Activated CD4-positive, alpha-beta T cell treated with anti-CD3 and anti-CD28 coated beads, Interleukin-2, amount 50 U/mL, for 24 hours (primary cell): ENCODE measurements around the gene P2RY14.
A peak's percentile ranks its signal among the peaks of the same experiment; 100 is the strongest.

Source experiments
- DNase-seq, 2 donors: peaks; one replicate each; pipeline ENCODE4 v3.0.0-alpha.2; 2020; ENCODE audit warnings: low read depth in 1 of 2, low spot score in 1 of 2

The P2RY14 gene

DNA sequence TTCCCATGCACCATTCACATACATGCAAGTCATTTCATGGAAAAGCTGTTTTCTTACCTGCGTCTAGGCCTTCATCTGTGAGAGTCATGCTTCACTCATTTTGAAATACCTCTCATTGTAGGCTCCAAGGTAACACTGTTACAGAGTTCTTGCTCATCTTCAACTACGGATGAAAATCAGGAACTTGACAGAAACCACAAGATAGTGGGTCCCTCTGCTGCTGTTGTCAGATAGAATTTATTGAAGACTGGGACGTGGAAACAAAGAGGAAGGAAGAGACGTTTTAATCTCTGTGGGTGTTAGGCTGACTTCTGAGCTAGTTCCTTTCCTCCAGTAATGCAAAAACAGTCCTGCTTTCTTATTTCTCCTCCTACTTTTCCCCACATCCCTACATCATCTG lies at the start of gene P2RY14:
TSS of gene P2RY14 (minus strand) at position 313 of the 400 bp plus-strand sequence. CDS start 64,226 bp downstream, outside the sequence.
- no peak for DNase-seq

DNA sequence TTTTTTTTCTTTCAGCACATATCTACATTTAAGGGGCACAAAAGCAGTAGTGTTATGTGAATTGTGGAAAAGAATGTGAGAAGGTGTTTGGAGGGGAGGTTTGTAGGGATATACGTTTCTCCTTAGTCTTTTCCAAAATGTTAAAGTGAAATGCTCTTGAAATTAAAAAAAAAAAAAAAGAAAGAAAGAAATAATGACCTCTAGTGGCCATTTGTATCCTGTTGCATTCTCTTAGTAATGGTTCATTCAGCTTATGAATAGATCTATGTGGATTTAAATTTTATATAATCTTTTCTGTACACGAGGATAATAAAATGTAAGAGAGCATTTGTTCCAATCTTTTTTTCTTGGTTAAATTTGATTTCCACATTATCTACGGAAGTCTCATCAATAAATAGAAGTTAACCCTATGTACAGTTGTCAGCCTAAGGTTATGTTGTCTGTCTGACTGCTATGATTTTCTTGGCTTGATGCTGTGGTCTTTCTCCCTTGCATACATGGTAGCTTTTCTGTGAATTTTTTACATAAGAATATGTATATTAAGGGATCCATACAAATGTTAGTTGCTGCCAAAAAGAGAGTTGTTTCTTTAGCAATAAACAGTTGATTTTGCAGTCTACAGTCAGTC lies 49.3 kb upstream of the P2RY14 start:
- DNase-seq: no peak

DNA sequence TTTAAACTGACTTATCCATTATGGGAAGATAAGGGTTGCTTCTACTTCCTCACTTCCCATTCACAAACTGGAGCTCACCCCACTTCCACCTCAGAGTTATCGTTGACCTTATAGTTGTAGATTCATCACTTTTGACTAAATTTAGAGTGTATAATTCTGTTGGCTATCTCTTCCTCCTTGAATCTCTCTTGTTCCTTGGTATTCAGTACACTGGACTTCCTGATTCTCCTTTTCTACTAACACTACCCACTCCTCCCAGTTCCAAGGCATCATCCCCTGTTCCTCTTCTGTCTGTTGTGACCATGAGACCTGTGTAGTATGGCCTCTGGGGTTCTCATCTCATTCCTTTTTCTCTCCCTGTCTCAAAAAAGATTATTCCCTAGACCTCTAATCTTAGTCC lies 44.2 kb upstream of the P2RY14 start:
- no peak for DNase-seq

DNA sequence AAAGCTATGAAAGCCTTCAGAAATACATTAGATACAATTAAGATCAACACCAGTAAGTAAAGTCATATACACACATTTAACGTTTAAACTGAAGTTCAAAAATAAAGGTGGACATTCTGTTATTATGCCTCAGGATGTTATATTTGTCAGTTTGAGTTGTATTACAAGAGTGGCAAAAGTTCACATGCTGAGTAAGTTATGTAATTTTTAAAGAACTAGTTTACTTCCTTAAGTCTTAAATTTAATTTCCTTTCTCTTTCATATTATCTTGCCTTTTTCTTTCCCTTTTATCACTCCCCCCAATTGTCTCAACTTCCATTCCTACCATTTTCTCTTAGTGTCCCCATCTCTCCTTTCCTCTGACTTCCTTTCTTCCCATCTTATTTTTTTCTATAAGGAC lies 43.2 kb upstream of the P2RY14 start:
- no peak for DNase-seq

DNA sequence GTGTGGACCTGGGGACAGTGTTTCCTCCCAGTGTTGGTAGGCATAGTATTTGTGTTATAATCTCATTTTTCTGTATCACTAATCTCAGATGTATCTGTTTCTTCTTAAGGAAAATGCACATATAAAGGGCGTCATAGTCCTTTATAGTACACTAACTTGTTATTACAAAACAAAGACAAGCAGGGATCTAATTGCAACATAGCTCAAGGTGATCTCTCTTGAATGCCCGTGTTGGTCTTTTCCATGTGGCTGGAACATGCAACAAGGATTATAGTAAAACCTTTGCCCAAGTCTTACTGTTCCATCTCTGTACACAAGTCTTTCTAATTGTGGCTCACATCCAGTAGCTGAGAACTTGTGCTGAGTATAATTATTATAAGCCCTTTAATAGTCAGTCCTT lies 41.8 kb upstream of the P2RY14 start:
- DNase-seq: no peak

DNA sequence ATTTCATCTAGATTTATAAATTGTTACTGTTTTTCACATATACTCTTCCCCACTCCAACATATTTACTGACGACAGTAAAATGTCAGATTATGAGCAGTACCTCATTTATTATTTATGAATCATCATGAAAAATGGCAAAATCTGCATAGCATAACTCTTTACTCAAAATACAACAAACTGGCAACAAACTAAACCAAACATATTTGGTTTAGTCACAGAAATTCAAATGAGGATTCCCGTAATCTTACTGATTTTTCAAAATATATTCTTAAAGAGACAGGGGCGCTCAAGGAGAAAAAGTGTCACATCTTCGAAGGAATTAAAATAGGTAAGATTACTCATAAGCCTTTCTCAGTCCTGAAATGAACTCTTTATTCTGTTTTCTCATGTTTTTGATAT lies 41.3 kb upstream of the P2RY14 start:
- DNase-seq: no peak

DNA sequence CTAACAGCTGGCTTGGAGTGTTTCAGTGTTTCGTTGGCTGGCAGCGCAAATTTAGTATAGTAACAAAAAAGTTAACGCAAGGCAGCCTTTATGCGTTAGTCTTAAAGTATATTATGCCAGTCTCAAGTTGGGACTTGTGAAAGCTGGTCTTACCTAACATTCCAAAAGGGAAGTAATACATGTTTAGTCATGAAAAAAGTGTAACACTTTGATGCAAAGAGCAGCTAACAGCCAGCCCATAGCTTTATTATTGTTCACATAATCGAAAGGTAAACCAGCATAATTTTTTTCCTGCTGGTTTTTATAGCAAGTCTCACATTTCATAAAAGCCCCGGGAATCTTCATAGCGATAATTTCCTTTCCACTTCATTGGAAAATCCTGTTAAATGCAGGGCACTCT lies 40.6 kb upstream of the P2RY14 start:
- DNase-seq: no peak

DNA sequence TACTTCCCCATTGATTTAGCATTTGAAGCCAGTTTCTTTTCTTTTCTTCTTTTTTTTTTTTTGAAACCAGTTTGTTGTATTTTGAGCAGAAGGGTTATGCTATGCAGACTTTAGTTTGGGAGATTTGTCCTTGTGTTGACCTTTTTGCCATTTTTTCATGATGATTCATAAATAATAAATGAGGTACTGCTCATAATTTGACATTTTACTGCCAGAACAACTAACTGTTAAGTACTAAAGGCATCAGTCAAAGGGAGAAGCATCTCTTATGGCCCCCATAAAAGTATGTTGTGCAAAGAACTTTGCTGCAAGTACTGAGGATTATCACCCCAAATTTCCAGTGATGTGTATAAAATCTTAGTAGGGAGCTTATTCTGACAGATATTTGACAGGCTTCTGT lies 40.0 kb upstream of the P2RY14 start:
- DNase-seq: no peak

DNA sequence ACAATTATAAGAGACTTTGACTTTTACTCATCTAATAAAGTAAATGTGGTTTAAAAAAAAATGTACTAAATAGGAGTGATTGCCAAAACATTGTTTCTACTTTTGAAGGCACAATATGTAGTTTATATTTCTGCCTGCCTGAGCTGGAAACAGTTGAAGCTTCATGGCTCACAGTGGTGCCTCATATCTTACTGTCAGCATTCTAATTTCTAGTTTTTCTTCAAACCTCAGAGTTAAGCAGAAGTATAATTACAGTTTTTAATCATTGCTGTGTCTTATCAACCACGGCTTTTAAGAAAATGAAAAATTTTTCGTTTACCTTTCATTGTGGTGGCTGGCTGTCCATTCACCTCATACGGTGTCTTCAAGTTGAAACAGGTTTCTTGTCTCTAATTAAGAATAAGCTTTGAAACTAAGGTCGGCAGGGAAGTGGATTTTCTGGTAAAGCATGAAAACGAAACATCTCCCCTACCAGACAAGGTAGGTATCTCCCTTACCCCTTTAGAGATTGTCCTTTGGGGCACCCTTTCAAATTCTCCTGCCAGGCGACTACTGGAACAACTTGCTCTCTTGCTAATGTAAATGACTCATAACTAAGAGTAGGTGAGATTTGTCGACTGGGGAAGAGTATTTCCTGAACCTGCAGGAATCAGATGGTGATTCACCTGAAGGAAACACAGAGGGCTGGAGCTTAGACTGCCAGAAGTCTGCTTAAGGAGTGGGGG lies 38.1 kb upstream of the P2RY14 start, which contains the start of gene GPR87:
TSS of gene GPR87 (minus strand) at position 554 of the 725 bp plus-strand sequence. CDS start 16,720 bp downstream, outside the sequence.
- peak in 1 of 2 donors; percentile 25 for DNase-seq

DNA sequence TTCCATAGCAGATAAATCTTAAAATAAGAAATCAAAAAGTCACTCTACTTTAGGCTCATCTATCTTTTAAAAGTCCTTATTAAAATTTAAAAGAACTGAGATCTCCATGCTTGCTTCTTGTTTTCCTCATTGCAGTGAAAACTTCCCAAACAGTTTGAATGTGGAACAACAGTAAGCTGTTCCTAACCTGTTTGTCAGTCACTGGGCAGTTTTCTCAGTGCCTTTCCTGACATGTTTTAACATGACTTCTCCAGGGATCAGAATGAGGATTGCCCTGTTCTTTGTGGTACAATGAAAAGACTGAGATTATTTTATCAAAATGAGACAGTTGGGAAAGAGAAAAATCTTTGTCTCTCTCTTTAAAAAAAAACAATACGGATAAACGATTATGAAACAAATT lies 37.5 kb upstream of the P2RY14 start:
- DNase-seq: no peak

DNA sequence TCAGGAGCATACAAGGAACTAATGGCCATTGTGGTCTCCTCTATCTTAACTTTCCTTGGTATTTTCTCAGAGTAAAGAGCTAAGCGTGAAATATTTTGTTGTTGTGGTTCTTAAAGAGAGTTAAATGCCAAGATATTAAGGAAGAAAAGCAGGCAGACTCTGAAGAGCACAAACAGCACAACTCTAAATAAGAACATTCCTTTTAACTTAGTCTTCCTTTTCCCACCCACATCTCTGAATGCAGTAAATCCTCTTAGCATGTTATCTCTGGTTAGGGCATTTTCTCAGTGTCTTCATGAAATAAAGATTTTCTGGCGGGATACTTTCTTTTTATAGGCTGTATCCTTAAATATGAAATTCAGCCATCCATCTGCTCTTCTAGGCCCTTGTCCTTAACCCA lies 36.8 kb upstream of the P2RY14 start:
- no peak for DNase-seq

DNA sequence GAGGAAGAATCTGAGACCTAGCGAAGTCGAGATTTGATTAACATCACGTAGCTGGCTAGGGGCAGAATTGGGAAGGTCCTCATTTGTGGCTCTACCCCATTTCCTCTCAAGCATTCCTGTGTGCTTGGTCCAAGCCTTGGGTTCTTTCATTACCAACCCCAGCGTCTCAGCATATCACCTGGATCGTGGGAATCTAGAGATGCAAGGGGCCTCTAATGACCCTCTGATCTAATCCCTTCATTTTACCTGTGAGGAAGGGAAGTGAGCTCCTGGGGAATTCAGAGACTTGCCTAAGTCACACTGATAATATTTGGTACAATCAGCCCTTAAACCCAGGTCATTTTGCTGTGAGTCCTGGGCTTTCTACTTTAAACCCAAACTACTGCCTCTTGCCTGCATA lies 36.3 kb upstream of the P2RY14 start:
- DNase-seq: no peak

DNA sequence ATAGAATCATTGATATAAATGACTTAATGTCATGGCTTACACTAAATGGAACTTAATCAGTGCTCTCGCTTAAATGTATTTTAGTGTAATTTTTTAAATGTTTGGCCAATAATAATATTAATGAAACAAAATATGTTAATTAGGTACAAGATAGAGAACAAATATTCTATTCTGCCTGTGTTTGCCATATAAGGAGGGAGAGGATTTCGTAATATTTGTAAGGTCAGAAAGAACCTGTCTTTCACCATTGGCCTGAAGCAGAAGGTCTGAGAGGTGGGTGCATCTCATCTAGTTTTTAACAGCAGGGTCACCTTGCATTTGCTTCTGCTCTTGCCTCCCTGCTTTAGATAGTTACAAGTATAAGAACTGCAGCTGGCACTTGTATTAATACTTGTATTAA lies 35.8 kb upstream of the P2RY14 start:
- DNase-seq: no peak

DNA sequence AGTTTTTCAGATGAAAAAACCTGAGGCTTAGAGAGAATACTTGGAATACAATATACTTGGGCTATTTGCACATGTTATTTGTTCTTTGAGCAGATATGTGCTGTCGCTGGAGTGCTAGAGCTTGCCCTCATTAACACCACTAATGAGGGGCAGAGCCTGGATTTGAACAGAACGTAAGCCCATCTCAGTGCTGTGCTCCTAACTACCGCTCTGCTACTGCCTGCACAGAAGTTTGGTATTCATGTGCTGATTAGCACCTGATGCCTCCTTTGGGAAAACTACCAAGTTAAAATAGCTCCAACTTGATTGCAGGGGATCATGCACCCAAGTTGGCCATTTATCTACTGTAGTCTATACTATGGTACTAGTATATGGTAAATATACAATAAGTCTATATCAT lies 34.6 kb upstream of the P2RY14 start:
- no peak for DNase-seq

DNA sequence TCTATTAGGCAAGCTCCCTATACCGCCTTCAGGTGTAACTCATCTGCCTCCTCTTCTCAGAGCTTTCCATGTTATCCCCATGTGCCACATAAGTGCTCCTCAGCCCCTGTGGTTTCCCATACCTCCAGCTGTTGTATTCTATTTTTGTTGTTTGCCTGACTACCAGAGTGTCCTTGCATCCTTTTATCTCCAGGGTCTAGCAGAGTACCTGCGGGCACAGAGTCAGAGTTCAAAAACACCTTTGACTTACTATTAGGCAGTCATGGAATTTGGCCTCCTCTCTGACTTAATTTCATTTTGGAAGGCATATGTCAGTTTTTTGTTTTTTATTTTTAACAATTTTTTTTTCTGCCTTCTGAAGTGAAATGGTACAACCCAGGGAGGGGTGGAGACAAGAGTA lies 31.2 kb upstream of the P2RY14 start:
- DNase-seq: no peak

DNA sequence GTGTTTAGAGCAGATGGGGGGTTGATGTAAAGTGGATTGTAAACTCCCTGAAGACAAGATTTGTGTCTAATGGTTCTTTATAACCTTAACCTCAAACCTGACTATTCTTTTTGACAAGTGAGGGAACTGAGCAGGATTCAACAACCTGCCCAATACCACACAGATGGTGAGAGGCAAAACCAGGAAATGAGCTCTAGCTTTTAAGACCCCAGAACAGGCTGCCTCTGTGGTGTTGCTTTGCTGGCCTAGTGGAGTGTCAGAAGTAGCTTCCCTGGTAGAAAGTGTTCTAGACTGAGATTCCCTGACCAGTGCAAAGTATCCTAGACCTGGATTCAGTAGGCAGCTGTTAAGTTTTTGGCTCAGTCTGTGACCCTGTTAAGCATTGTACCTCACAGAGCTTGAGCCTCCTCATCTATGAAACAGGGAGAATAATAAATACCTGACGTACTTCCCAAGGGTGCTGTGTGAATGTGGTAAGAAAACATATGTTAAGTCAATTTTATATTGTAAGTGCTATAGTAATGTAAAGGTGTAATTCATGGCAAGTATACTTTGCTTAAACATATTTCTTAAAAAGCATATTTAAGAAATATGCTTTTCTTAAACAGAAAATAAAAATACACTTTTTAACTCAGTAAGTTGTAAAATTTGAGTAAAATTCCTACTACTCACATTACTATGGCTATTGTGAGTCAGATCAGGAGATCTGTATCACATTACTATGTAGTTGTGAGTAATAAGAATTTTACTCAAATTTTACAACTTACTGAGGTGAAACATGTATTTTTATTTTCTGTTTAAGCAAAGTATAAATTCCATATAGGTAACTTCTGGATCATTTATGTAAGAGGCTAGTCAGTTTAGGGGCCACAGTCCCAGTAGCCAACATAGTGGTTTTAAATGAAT lies 29.5 kb upstream of the P2RY14 start:
- DNase-seq: no peak

DNA sequence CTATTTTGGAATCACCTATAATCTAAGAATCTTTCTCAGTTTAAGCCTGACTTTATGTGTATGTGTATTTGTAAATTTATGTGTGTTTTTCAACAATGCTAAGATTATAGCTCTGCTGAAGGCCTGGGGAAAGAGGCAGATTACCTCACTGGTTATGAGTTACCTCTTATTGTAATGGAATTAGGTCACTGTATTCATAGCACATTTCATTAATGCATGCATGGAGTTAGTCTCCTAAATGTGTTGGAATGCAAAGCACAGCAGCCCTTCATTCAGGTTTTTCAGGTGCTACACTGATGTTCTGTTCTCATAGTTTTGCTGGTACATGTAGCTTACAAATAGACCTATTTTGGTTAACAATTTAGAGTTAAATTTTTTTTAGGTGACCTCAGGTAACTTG lies 28.8 kb upstream of the P2RY14 start:
- DNase-seq: no peak

DNA sequence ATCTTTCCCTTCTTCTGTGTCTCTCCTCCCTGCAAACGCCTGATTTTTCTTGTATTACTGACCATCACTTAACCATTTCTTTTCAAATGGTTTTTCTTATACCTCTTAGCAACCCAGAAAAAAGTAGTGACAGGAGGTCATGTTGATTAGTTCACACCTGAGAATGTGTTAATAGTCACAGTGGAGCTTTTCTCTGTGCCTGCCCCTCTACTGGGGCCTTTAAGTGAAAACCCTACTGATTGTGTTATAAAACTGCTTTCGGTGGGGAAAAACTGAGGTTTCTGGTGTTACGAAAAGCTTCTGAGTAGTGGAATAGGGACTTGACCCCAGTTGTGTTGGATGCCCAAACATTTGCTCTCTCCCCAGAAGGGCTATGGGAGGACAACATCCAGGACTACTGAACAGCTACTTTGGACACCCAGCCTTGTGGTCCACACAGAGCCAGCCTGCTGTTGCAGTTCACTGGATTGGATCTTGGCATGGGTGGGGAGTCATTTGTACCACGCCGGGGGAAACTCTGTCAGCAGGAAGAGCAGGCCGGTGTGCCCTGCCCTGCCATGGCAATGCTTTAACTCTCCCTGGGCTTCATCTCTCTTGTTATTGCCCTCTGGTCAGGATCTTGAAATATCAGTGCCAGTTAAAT lies 27.9 kb upstream of the P2RY14 start:
- DNase-seq: no peak

DNA sequence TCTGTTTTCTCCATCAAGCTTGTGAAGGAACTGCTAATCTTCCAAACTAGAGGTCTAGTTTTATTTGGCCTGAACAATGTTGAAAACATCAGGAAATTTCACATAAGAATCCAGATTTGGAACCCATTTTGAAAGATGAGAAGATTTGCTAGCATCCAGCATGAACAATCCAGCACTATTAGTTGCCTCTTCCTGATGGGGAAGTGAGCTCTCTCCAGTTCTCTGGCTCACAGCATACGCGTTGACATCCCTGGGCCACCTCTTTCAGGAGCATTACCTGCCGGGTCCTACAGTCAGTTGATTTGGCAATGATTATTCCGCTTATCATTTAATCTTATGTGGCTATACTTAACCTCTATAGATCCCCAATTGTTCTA lies 27.4 kb upstream of the P2RY14 start:
- no peak for DNase-seq

DNA sequence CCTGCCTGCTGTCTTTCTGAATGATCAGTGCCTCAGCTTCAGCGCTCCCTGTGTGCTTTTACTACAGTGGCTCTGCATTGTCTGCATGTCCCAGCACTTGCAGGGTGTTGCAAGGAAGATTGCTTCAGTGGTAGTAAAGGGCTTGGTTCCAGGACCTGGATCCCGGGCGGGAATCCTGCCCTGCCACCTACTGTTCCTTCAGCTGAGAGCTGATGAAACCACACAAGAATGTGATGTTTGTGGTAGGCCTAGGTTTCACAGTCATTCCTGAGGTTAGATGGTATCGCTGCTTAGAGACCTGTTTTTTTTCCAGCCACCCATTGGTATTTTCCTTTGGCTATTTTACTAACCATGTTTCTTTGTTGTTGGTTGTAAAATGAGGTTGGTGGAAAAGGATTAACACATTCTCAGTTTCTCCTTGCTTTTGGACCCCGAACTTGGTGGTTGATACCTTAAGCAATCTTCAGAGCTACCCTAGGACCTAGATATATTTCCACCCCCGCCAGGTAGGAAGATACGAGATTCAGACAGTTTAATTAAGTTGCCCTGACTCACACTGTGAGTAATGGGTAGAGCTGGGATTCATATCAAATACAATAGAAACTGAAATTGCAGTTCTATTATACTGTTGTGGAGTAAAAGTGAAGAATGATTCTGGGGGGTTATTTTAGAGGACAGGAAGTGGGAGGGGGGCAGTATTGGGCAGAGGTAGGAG lies 26.9 kb upstream of the P2RY14 start:
- DNase-seq: peak in 1 of 2 donors; percentile 46

DNA sequence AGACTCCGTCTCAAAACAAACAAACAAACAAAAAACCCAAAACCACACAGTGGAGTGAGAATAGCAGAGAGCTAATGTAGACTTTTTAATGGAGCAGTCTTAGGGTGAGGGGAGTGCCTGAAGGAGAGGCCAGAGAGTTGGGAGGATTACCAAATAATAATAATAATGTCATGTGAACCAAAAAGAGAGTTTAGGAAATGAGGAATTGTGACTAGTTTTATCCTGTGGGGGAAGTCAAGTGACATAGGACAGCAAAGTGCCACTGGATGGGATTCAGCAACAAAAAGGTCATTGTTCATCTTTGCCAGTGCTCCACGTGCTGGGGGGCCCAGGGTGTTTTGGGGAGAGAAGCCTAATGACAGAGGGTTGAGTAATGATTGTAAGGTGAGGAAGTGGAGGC lies 25.4 kb upstream of the P2RY14 start:
- no peak for DNase-seq
